Common myeloid progenitor, CD34-positive (primary cell): ENCODE measurements around the gene CHST1.

ENCODE experiments used
- CTCF ChIA-PET: fragments of 350-600 bp; sonication (Branson Sonifier 250); formaldehyde crosslinking; loops from one replicate; lab custom pipeline; 2021; ENCODE audit warnings: antibody characterized with exemption; lab: Charles Lee
- POLR2A ChIA-PET: fragments of 350-600 bp; sonication (Branson Sonifier 250); formaldehyde crosslinking; loops from one replicate; lab custom pipeline; 2021; ENCODE audit warnings: antibody characterized with exemption; lab: Charles Lee
- DNase-seq, 3 donors: peaks; one replicate each; pipeline versions ENCODE4 v3.0.0 to v3.0.0-alpha.2; 2013
- H3K27ac ChIP-seq, 2 experiments: 1 replicate in 1 of 2; 2 replicates in 1 of 2; pipeline ENCODE4 v1.7.0; 2013; ENCODE audit warnings: inconsistent platforms in 2 of 2, low read length in 2 of 2, mild to moderate bottlenecking in 2 of 2, low read depth in 1 of 2, moderate library complexity in 1 of 2; ENCODE audit not compliant: severe bottlenecking in 2 of 2, insufficient read depth in 1 of 2, poor library complexity in 1 of 2
- H3K27me3 ChIP-seq, 5 experiments: replicated peaks in 2 of 5; 1 replicate in 3 of 5; 2 replicates in 2 of 5; pipeline versions ENCODE4 v1.6.1 to v1.7.0; 2013; ENCODE audit warnings: low read length in 4 of 5, mild to moderate bottlenecking in 2 of 5, moderate library complexity in 2 of 5, inconsistent platforms in 1 of 5; ENCODE audit not compliant: insufficient read depth in 5 of 5, control insufficient read depth in 4 of 5
- H3K36me3 ChIP-seq, 4 experiments: 1 replicate in 2 of 4; 2 replicates in 2 of 4; pipeline versions ENCODE4 v1.6.1 to v1.7.0; 2013; ENCODE audit warnings: low read length in 3 of 4, control low read depth in 1 of 4, mild to moderate bottlenecking in 1 of 4; ENCODE audit not compliant: control insufficient read depth in 4 of 4, insufficient read depth in 4 of 4
- H3K4me1 ChIP-seq, 4 experiments: 1 replicate in 3 of 4; 2 replicates in 1 of 4; pipeline versions ENCODE4 v1.6.1 to v1.7.1; 2013; ENCODE audit warnings: low read length in 3 of 4, mild to moderate bottlenecking in 3 of 4, control low read depth in 1 of 4, inconsistent platforms in 1 of 4, moderate library complexity in 1 of 4; ENCODE audit not compliant: control insufficient read depth in 4 of 4, insufficient read depth in 4 of 4; ENCODE audit errors: control extremely low read depth in 1 of 4
- H3K4me3 ChIP-seq, 7 experiments: 1 replicate in 4 of 7; 2 replicates in 3 of 7; pipeline versions ENCODE4 v1.5.1 to v1.7.0; 2013; ENCODE audit warnings: mild to moderate bottlenecking in 7 of 7, low read length in 6 of 7, moderate library complexity in 6 of 7, inconsistent platforms in 2 of 7, low read depth in 2 of 7, control low read depth in 1 of 7; ENCODE audit not compliant: insufficient read depth in 4 of 7, control insufficient read depth in 1 of 7; ENCODE audit errors: extremely low read depth in 1 of 7
- H3K9me3 ChIP-seq, 5 experiments: 1 replicate in 4 of 5; 2 replicates in 1 of 5; pipeline versions ENCODE4 v1.6.1 to v1.7.1; 2013; ENCODE audit warnings: low read length in 4 of 5, mild to moderate bottlenecking in 2 of 5, inconsistent platforms in 1 of 5, low read depth in 1 of 5, moderate library complexity in 1 of 5; ENCODE audit not compliant: control insufficient read depth in 4 of 5, insufficient read depth in 2 of 5; ENCODE audit errors: control extremely low read depth in 1 of 5
- WGBS: methylation state at CpG from one replicate; pipeline ENCODE4 v1.1.5; 2013; ENCODE audit not compliant: insufficient coverage; 5-methylcytosine and 5-hydroxymethylcytosine counted together

CHST1 gene

DNA sequence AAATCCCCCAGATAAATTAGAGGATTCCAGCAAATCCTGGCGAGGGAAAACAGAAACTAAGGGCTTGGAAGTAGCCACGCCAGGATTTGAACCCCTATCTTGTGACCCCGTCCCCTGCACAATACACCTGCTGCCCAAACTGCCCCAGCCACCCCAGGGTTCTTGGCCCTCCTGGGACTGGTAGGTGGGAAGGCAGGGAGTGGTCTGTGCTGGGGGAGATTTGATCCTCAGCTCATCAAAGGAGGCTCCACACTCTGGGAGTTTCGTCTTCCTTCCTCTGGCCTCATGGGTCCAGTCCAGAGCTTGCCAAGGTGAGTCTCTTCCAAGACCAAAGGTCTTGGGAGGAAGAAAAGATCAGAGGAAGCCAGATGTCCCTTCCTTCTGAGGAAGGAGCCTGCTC is 4.5 kb upstream of the CHST1 start:
- 100% methylated on average over 2 of the region's 4 CpGs for WGBS
- H3K27ac ChIP-seq: no peak overlapping the region
- no peaks in the 10 kb centered on the region for H3K9me3 ChIP-seq
- ChIA-PET POLR2A (no interaction called here), CTCF (interaction anchor here (0.8 kb wide), 1 partner anchor 14 kb away, joined by 3 read pairs; no protein-coding TSS in a partner anchor)
- peaks cover 0 to 9% (median 6%) of the 10 kb centered on the region in 4 experiments for H3K4me1 ChIP-seq
- no peak overlapping the region for H3K4me3 ChIP-seq
- no peak for DNase-seq
- H3K27me3 ChIP-seq: peaks cover 0 to 44% (median 21%) of the 10 kb centered on the region in 5 experiments
- no peaks in the 10 kb centered on the region for H3K36me3 ChIP-seq

DNA sequence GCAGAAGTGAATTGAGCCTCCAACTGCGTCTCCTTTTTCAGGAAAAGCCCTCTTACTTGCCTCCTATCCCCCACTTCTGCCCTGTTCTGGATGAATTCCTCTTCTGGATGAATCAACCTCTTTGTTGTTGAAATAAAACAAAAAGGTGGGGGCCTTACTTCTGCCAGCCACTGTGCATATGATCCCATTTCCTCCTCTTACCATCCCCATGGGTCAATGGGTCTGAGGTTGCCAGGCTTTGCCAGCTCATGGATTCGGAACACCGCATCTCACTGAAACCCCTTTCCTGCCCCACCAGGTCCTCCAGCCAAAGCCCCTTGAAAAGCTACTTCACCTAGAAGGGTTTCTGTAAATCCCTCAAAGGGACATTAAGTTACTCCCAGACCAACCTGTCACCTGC is 3.7 kb upstream of the CHST1 start:
- Histone ChIP-seq H3K9me3 (no peaks in the 10 kb centered on the region), H3K27me3 (peaks cover 0 to 53% (median 21%) of the 10 kb centered on the region in 5 experiments), H3K36me3 (no peaks in the 10 kb centered on the region), H3K27ac (no peak overlapping the region), H3K4me1 (peaks cover 0 to 17% (median 13%) of the 10 kb centered on the region in 4 experiments), H3K4me3 (no peak overlapping the region)
- no peak for DNase-seq
- POLR2A ChIA-PET: no interaction called here
- 94% methylated on average over 2 of the region's 3 CpGs for WGBS
- CTCF ChIA-PET: no interaction called here

DNA sequence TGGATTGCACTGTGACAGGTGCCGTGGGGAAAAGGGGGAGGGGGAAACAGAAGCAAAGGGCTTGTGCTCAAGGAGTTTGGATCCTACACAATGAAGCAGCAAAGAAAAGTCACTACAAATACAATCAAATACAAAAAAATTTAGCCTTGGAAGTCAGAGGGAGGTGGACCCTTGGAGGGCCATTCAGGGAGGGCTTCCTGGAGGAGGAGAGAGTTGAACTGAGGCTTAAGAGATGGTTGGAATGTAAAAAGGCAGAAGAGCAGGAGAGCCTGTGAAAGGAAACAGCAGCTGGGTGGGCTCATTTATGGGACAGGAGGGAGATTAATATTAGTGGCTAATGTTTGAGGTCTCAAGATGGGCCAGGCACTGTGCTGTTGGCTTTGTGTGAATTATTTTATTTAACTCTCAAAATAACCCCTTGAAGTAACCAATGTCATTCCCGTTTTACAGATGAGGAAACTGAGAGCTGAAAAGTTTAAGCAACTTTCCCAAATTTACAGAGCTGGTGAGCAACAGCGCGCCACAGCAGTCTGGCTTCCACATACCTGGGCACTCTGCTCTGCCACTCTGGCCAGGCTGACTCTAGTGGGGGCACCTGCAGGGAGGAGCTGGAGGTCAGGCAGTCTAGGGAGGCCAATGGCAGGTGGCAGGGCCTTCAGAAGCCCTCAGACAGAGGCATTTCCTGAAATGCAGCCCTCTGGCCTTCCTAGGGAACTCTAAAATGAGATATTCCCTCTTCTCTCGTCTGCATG is 2.7 kb upstream of the CHST1 start:
- Histone ChIP-seq H3K36me3 (no peaks in the 10 kb centered on the region), H3K27ac (no peak overlapping the region), H3K27me3 (peaks cover 0 to 58% (median 24%) of the 10 kb centered on the region in 5 experiments), H3K9me3 (no peaks in the 10 kb centered on the region), H3K4me3 (no peak overlapping the region), H3K4me1 (peaks cover 0 to 25% (median 17%) of the 10 kb centered on the region in 4 experiments)
- DNase-seq: no peak
- CTCF ChIA-PET: interaction anchor here (1.8 kb wide), 1 partner anchor 12 kb away, joined by 4 read pairs; no protein-coding TSS in a partner anchor
- POLR2A ChIA-PET: no interaction called here
- 100% methylated on average over 3 of the region's 5 CpGs for WGBS

DNA sequence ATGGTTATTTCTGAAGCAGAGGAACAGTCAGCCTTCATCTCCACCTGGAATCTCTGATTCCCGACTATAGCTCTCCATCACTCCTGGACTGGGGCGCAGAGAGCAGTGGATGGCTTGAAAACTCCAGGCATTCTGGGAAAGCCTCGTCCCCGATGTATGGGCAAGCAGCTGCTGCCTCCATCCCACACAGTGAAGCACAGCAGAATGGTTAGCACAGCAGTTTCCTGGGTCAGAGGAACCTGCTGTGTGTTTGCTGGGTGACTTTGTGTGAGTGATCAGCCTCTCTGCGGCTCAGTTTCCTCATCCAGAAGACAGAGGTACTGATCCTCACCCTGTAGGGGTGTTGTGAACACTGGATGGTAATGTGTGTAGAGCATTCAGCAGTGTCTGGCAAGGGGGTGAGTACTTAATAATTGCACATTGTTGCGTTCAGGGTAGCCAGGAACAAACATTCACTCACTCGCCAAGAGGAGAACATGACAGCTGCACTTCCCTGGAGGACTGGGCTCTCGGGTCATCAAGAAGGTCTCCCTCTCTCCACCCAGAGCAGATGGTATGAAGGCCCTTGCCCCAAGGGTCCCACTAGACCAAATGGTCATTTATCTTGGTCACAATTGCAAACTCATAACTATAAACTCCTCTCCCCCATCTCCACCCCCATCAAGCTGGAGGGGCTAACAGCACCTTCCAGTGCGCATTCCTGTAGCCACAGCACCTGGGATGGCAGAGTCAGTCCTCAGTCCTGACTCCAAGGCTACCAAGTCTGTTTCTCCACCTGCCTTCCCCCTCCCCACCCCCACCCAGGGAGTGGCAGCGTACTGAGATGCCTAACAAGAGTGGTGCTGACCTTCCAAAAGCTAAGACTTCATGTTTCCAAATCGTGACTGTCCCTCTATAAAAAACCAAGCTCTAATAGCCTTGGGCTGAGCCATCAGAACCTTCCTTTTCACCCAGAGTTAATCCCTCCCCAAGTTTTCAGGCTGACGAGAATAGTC is 1.5 kb upstream of the CHST1 start:
- no peak overlapping the region for H3K27ac ChIP-seq
- H3K9me3 ChIP-seq: no peaks in the 10 kb centered on the region
- H3K36me3 ChIP-seq: no peaks in the 10 kb centered on the region
- ChIA-PET CTCF (interaction anchor here (0.6 to 1.8 kb wide), 4 partner anchors 10 to 339 kb away, joined by 3 to 4 read pairs (median 4); no protein-coding TSS in a partner anchor), POLR2A (no interaction called here)
- 89% methylated on average over 9 of the region's 12 CpGs for WGBS
- H3K4me1 ChIP-seq: peaks cover 0 to 31% (median 22%) of the 10 kb centered on the region in 4 experiments
- DNase-seq: no peak
- H3K4me3 ChIP-seq: no peak overlapping the region
- H3K27me3 ChIP-seq: peaks cover 0 to 70% (median 35%) of the 10 kb centered on the region in 5 experiments

DNA sequence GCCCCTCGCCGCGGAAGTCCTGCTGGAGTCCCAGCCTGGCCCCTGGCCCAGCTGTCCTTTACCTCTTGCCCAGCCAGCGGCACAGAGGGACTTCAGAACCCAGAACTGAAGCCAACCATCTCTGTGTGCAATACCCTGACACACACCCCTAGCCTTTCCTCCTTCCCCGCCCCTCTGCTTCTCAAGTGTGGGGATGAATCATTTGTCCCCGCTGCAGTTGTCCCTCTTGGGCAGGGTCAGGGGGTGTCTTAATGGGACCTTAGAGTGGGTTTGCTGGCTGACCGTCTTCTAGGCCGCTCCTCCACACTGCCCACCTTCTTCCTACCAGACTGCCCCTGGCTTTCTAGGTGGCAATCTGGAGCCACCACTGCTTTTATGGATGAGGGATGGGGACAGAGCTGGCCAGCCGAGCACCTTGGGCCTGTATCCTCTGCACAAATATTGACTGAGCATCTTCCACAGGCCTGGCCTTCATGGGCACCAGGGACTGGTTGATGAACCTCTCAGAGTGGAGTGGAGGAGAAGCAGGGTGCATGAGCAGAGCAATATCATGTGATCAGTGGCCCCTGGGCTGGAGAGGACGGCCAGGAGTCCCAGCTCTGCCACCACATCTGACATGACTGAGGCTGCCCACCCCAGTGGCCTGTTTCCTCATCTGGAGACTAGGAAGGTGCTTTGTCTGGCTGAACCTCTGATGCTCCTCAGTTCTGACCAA is 668 bp upstream of the CHST1 start:
- ChIA-PET CTCF (interaction anchor here (0.6 to 1.8 kb wide), 4 partner anchors 10 to 338 kb away, joined by 3 to 4 read pairs (median 4); no protein-coding TSS in a partner anchor), POLR2A (no interaction called here)
- peak in 1 of 3 donors; percentile 40 for DNase-seq

DNA sequence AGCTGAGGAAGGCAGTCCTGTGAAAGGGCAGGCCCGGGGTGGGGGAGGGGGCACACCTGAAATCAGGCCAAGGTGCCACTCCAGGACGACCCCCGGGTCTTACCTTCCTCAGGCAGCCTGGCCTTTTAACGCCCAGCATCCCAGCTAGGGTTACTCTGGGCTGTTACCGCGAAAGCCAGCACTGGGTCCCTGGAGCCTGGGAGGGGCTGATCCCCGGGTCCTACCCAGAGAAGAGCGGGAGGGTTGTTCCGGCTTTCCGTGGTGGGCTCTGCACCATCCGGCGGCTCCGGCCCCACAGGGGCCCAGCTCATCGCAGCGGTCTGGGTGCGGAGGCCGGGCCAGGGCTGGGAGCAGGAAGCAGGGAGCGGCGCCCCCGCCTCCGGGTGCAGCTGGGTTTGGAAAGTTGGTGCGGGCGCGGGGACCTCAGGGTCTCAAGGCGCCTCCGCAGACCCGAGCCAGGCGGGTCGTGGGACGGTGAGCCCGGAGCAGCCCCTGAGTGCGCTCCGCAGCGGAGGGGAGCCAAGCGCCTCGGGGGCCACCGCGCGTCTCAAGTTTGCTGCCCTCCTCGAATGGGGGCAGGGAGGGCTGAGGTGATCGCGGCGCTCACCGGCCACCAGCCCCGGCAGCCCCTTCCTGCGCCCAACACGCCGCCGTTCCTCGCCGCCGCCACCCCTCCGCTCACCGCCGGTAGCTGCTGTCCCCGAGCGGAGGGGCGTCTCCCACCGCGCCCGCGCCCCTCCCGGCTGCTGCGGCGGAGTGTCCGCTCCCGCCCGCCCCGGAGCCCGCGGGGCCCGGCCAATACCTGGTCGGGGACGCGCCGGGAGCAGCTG is 831 bp downstream of the CHST1 start:
- Histone ChIP-seq H3K4me3 (peak overlapping the region; percentile 26 to 68 (median 60)), H3K27me3 (peaks cover 0 to 91% (median 50%) of the 10 kb centered on the region in 5 experiments), H3K36me3 (no peaks in the 10 kb centered on the region), H3K27ac (no peak overlapping the region), H3K9me3 (no peaks in the 10 kb centered on the region), H3K4me1 (peaks cover 0 to 31% (median 22%) of the 10 kb centered on the region in 4 experiments)
- under 1% methylated on average over 72 of the region's 76 CpGs for WGBS
- DNase-seq: peak in 1 of 3 donors; percentile 26
- ChIA-PET CTCF (interaction anchor here (0.9 to 1.9 kb wide), 2 partner anchors 10 to 14 kb away, joined by 3 to 6 read pairs; no protein-coding TSS in a partner anchor), POLR2A (interaction anchor here (0.6 kb wide), 1 partner anchor 170 kb away, joined by 4 read pairs; no protein-coding TSS in a partner anchor)

More for the DNA sequence above, 668 bp upstream of the CHST1 start:
- Histone ChIP-seq H3K27ac (no peak overlapping the region), H3K27me3 (peaks cover 0 to 78% (median 42%) of the 10 kb centered on the region in 5 experiments), H3K4me1 (peaks cover 0 to 31% (median 22%) of the 10 kb centered on the region in 4 experiments), H3K9me3 (no peaks in the 10 kb centered on the region), H3K36me3 (no peaks in the 10 kb centered on the region), H3K4me3 (peak overlapping the region in 2 of 7 experiments; percentile 62 to 68)
- WGBS: 47% methylated on average over 8 of the region's 10 CpGs
